Measurements from ENCODE around the gene RRP15. TPM values are rescaled to one million over a fixed set of nuclear protein-coding genes. Genes with fewer than 3 reads are reported as not detected.

Gene RRP15
- total and polyA plus RNA-seq, 2 of the 8 experiments (the other 6 are each of a cell fraction or from before 2014, with no cell fraction given): 3.7 to 52.8 TPM

DNA sequence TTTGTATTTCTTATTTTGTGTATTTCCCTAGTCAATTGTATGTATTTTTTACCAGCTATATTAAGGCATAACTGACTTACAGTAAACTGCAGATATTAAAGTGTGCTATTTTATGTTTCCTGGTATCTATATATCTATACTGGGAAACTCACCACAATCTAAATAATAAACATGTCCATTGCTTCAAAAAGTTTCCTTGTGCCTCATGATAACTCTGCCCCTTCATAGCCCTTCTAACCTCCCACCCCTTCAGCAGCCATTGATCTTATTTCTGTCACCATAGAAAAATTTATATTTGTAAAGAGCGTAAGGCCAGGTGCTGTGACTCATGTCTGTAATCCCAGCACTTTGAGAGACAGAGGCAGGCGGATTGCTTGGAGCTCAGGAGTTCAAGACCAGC is 9.3 kb upstream of the RRP15 start:
- 83% methylated on average over 2 of the region's 2 CpGs; no CpG with 5 or more reads in 1 of the 2 experiments for WGBS, 2 experiments (ENCODE audit: extremely low coverage in 1 of 2, insufficient coverage in 1 of 2, insufficient read length in 1 of 2, insufficient replicate concordance in 2 of 2, low coverage in 1 of 2, low lambda C conversion rate in 2 of 2, missing lambda C conversion rate in 1 of 2)
- H3K23me2 ChIP-seq (ENCODE audit: low read depth, low read length): no peaks in the 10 kb centered on the region
- CTCF ChIA-PET (ENCODE audit: partially characterized antibody): interaction anchor here (0.7 kb wide), 1 partner anchor 16 kb away, joined by 3 read pairs; no protein-coding TSS in a partner anchor

More for the DNA sequence above, 9.3 kb upstream of the RRP15 start:
- FAIRE-seq: no peak
- Histone ChIP-seq H2BK5ac (ENCODE audit: low read depth, low read length) (no peak overlapping the region), H3K79me2 (ENCODE audit: control insufficient read depth in 1 of 2, insufficient read depth in 2 of 2, low read length in 2 of 2) (no peaks in the 10 kb centered on the region), H2BK120ac (replicated peaks; ENCODE audit: low read depth, low read length) (no peak overlapping the region), H3K14ac (ENCODE audit: insufficient read length) (no peak overlapping the region), H4K5ac (ENCODE audit: insufficient read length, low read depth, low read length) (no peak overlapping the region), H4K91ac (replicated peaks; ENCODE audit: insufficient read length, low read length) (no peak overlapping the region), H3K18ac (ENCODE audit: extremely low read depth, low read length) (no peak overlapping the region), H2AK5ac (ENCODE audit: low read depth, low read length) (no peak overlapping the region), H3K4me1 (replicated peaks in 1 of 4; ENCODE audit: control insufficient read depth in 3 of 4, insufficient read depth in 4 of 4, low read length in 3 of 4) (no peaks in the 10 kb centered on the region; a peak in 1 of 7 replicates), H3K9me3 (ENCODE audit: insufficient read depth in 2 of 2, low read depth in 1 of 2, low read length in 1 of 2) (peaks cover 0 to 1% of the 10 kb centered on the region in 2 experiments; a peak in 1 of 4 replicates), H2BK12ac (ENCODE audit: low read depth, low read length) (no peak overlapping the region), H3K79me1 (ENCODE audit: low read depth, low read length) (no peaks in the 10 kb centered on the region), H2BK15ac (ENCODE audit: low read length) (no peak overlapping the region), H3K4me2 (ENCODE audit: insufficient read depth in 1 of 2, low read depth in 2 of 2, low read length in 2 of 2) (no peak overlapping the region), H2BK20ac (ENCODE audit: low read length) (no peak overlapping the region), H4K8ac (ENCODE audit: extremely low read depth, insufficient read depth, low read length) (no peak overlapping the region), H3K27ac (ENCODE audit: low read depth, low read length) (no peak overlapping the region), H3K4ac (replicated peaks; ENCODE audit: insufficient read length, low read depth, low read length) (no peak overlapping the region), H3K56ac (replicated peaks; ENCODE audit: insufficient read length, low read depth, low read length) (no peak overlapping the region), H3K23ac (ENCODE audit: insufficient read length) (no peak overlapping the region), H3K4me3 (ENCODE audit: extremely low read depth in 1 of 4, insufficient read depth in 2 of 4, low read depth in 3 of 4, low read length in 4 of 4) (no peak overlapping the region), H2AFZ (ENCODE audit: low read length) (no peak overlapping the region), H3K9ac (replicated peaks in 1 of 4; ENCODE audit: extremely low read depth in 1 of 4, low read depth in 3 of 4, low read length in 3 of 4) (no peak overlapping the region), H4K20me1 (replicated peaks in 1 of 2; ENCODE audit: control insufficient read depth in 1 of 2, insufficient read depth in 2 of 2, low read length in 2 of 2) (no peaks in the 10 kb centered on the region), H3K36me3 (ENCODE audit: control insufficient read depth in 2 of 4, insufficient read depth in 4 of 4, low read length in 3 of 4) (no peaks in the 10 kb centered on the region), H3K27me3 (replicated peaks in 1 of 4; ENCODE audit: control insufficient read depth in 3 of 4, extremely low read depth in 1 of 4, insufficient read depth in 3 of 4, low read length in 3 of 4) (no peaks in the 10 kb centered on the region)
- POLR2A ChIA-PET (ENCODE audit: partially characterized antibody): interaction anchor here (0.9 kb wide), 1 partner anchor 935 kb away, joined by 3 read pairs; no protein-coding TSS in a partner anchor
- DNase-seq (ENCODE audit: low read depth in 1 of 2, low spot score in 2 of 2): no peak
- TF ChIP-seq, protein P1, sequence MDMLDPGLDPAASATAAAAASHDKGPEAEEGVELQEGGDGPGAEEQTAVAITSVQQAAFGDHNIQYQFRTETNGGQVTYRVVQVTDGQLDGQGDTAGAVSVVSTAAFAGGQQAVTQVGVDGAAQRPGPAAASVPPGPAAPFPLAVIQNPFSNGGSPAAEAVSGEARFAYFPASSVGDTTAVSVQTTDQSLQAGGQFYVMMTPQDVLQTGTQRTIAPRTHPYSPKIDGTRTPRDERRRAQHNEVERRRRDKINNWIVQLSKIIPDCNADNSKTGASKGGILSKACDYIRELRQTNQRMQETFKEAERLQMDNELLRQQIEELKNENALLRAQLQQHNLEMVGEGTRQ (IDR thresholded peaks at IDR 0.05; ENCODE audit: low read length): no peak
- TF ChIP-seq TBP (IDR thresholded peaks at IDR 0.05; ENCODE audit: low read depth, low read length) (no peak), CHD2 (IDR thresholded peaks at IDR 0.05; ENCODE audit: low read length) (no peak), CBX5 (IDR thresholded peaks at IDR 0.05; ENCODE audit: low read depth, low read length) (no peak), TCF12 (IDR thresholded peaks at IDR 0.05; ENCODE audit: low read depth, low read length) (no peak), SP4 (IDR thresholded peaks at IDR 0.05; ENCODE audit: low read length) (no peak), BACH1 (IDR thresholded peaks at IDR 0.05; ENCODE audit: low read length) (no peak), KDM5A (IDR thresholded peaks at IDR 0.05; ENCODE audit: low read length) (no peak), CHD1 (IDR thresholded peaks at IDR 0.05; ENCODE audit: low read depth, low read length) (no peak), EGR1 (IDR thresholded peaks at IDR 0.05; ENCODE audit: borderline replicate concordance, low read depth, low read length) (no peak), GTF2F1 (IDR thresholded peaks at IDR 0.05; ENCODE audit: borderline replicate concordance, low read depth, low read length) (no peak), SIX5 (IDR thresholded peaks at IDR 0.05; ENCODE audit: low read depth, low read length) (no peak), CREB1 (IDR thresholded peaks at IDR 0.05) (no peak), KDM1A (IDR thresholded peaks at IDR 0.05; ENCODE audit: borderline replicate concordance, low read length) (no peak)

All from H1 (cell line).